K562 (cell line): ENCODE results near the gene LZTS3. TPM values are rescaled to one million over a fixed set of nuclear protein-coding genes. Genes with fewer than 3 reads are reported as not detected.

Experiments
- BCOR ChIP-seq: fragments of 450-650 bp; IDR thresholded peaks from 2 replicates; pipeline ENCODE4 v1.6.1; 2016
- C11orf30 ChIP-seq: fragments of 450-650 bp; IDR thresholded peaks from 2 replicates; pipeline ENCODE4 v1.6.1; 2016; ENCODE audit warnings: low read depth, mild to moderate bottlenecking
- FOXJ3 ChIP-seq: sonication (generic); formaldehyde crosslinking; IDR thresholded peaks from 2 replicates; pipeline ENCODE4 v1.4.0; 2020; ENCODE audit warnings: mild to moderate bottlenecking, missing genetic modification reagents
- KLF10 ChIP-seq: fragments of 250-450 bp; sonication (Bioruptor Pico); IDR thresholded peaks from 2 replicates; pipeline ENCODE4 v1.6.1; 2021; ENCODE audit warnings: matching md5 sums
- MYC ChIP-seq, 2 experiments: fragments of 250-450 bp in 1 of 2; sonication (Bioruptor Pico) in 1 of 2; IDR thresholded peaks; 2 replicates each; pipeline versions ENCODE4 v1.5.1 to v1.6.1; 2012 to 2021; ENCODE audit warnings: low read depth in 2 of 2, borderline replicate concordance in 1 of 2, improper control_type of control experiment in 1 of 2, low read length in 1 of 2, mild to moderate bottlenecking in 1 of 2, moderate library complexity in 1 of 2
- NUFIP1 ChIP-seq: fragments of 450-650 bp; IDR thresholded peaks from 2 replicates; pipeline ENCODE4 v1.6.1; 2018; ENCODE audit not compliant: partially characterized antibody
- PHF8 ChIP-seq: fragments of 200-600 bp; sonication (generic); IDR thresholded peaks from 2 replicates; pipeline ENCODE4 v1.6.1; 2012; ENCODE audit warnings: mixed run types, mild to moderate bottlenecking, inconsistent platforms, low read length, moderate library complexity, borderline replicate concordance
- RBBP5 ChIP-seq: fragments of 200-600 bp; sonication (generic); IDR thresholded peaks from 2 replicates; pipeline ENCODE4 v1.6.1; 2012; ENCODE audit warnings: borderline replicate concordance, mild to moderate bottlenecking, low read length, control low read depth, inconsistent platforms; ENCODE audit not compliant: insufficient read depth, poor library complexity, severe bottlenecking
- RBM25 ChIP-seq: fragments of 200-400 bp; formaldehyde crosslinking; IDR thresholded peaks from 2 replicates; pipeline ENCODE4 v1.6.1; 2018; ENCODE audit warnings: low read length, low read depth, moderate library complexity; ENCODE audit not compliant: severe bottlenecking
- SAFB ChIP-seq: fragments of 200-400 bp; formaldehyde crosslinking; IDR thresholded peaks from 2 replicates; pipeline ENCODE4 v1.6.1; 2017; ENCODE audit warnings: low read depth, low read length, borderline replicate concordance
- TAL1 ChIP-seq: fragments of 450-650 bp; IDR thresholded peaks from 2 replicates; pipeline ENCODE4 v1.6.1; 2016; ENCODE audit warnings: mild to moderate bottlenecking
- ZNF232 ChIP-seq: sonication (generic); formaldehyde crosslinking; IDR thresholded peaks from 2 replicates; pipeline ENCODE4 v1.8.0; 2022; ENCODE audit warnings: mild to moderate bottlenecking, missing genetic modification reagents
- ZNF586 ChIP-seq: fragments of 450-650 bp; formaldehyde crosslinking; conservative IDR thresholded peaks from 2 replicates; pipeline ENCODE4 v1.4.0; 2020; ENCODE audit warnings: mild to moderate bottlenecking, moderate library complexity
- ZNF707 ChIP-seq: fragments of 250-450 bp; sonication (Bioruptor Pico); conservative IDR thresholded peaks from 2 replicates; pipeline ENCODE4 v1.8.0; 2022; ENCODE audit warnings: inconsistent platforms, mild to moderate bottlenecking, moderate library complexity
- polyA plus RNA-seq, 8 experiments: library from polyadenylated mRNA; depleted of rRNA in 4 of 8; stranded (reverse) in 5 of 8; unstranded in 3 of 8; fragments of >200 nt; fragmentation: Nextera tagmentation in 2 of 8; fragmentation: Illumina TruSeq in 1 of 8; extraction: Ambion mirVana in 2 of 8; extraction: Trizol in 1 of 8; gene quantifications; 2 replicates each; pipeline versions ENCODE4 v1.2.1 to v1.2.3, GENCODE V29; 2011 to 2014; ENCODE audit warnings: inconsistent platforms in 1 of 8, missing spikeins in 1 of 8
- total RNA-seq, 7 experiments: library from RNA; depleted of rRNA in 6 of 7; stranded (reverse); fragments of >200 nt in 6 of 7; fragmentation: Illumina TruSeq in 2 of 7; extraction: Trizol in 2 of 7; gene quantifications; 2 replicates each; pipeline versions ENCODE4 v1.2.1 to v1.2.3, GENCODE V29; 2011 to 2021; ENCODE audit warnings: low replicate concordance in 1 of 7
- TF ChIP-seq, protein P1 (sequence below): sonication (generic); formaldehyde crosslinking; IDR thresholded peaks from 2 replicates; pipeline ENCODE4 v1.8.1; 2023; ENCODE audit warnings: mild to moderate bottlenecking, missing genetic modification reagents
- TF ChIP-seq, protein P2 (sequence below): IDR thresholded peaks from 2 replicates; pipeline ENCODE4 v1.6.1; 2011; ENCODE audit not compliant: insufficient read length; ENCODE audit errors: extremely low read depth
- TF ChIP-seq, protein P3 (sequence below): sonication (generic); formaldehyde crosslinking; IDR thresholded peaks from 2 replicates; pipeline ENCODE4 v1.4.0; 2020; ENCODE audit warnings: mild to moderate bottlenecking, missing genetic modification reagents
- TF ChIP-seq, protein P4 (sequence below): fragments of 450-650 bp; IDR thresholded peaks from one replicate; pipeline ENCODE4 v1.6.1; 2018; ENCODE audit warnings: mild to moderate bottlenecking, moderate library complexity; ENCODE audit not compliant: partially characterized antibody
- TF ChIP-seq, protein P5 (sequence below), 2 experiments: fragments of 450-650 bp; conservative IDR thresholded peaks; 2 replicates each; pipeline ENCODE4 v1.6.1; 2017; ENCODE audit warnings: mild to moderate bottlenecking in 2 of 2, moderate library complexity in 2 of 2

Gene LZTS3
- total and polyA plus RNA-seq, 9 of the 15 experiments (the other 6 are each of a cell fraction or from before 2014, with no cell fraction given) = 0.07 to 2.9 (median 2.0) TPM

DNA sequence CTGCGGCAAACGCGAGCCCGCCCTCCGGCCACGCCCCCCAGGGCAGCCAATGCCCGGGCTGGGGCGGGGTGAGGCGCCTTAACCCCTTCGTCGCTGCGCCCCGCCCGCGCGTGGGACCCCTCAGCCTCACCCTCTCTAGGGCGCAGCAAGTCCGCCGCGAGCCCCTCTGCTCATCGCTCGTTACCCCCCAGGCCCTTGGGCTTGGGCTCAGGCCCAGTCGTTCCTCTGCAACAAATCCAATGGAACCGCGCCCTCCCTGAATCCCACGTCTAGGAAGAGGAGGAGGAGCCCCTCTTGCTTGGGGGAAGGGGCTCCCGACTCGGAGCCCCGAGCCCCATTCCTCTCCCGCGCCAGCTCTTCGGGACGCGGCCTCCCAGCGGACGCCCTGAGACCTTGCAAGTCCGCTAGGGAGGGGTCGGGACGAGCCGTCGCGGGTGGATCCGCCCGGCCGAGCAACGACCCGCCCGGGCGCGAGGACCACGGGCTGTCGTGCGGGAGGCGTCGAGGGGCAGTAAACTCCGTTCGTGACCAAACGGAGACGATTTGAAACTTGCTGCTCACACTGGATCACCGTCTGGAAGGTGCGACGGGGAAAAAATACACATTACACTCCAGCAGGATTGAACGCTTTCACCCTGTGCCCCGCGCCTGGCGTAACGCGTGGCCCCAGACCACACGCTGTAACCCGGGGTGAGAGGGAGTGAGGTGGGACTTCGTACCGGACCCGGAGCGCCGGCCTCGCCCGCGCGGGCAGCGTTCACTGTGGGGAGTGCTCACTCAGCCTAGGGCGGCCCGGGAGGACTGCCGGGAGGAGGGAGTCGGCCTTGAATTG lies 477 bp upstream of the LZTS3 start (continued):
- TF ChIP-seq MYC (IDR thresholded peaks at IDR 0.05; ENCODE audit: low read depth, low read length) = no peak; the same call in 1 of the 2 replicates
- TF ChIP-seq MYC (CRISPR knock-in tag; IDR thresholded peaks at IDR 0.05; ENCODE audit: borderline replicate concordance, low read depth) = no peak
- TF ChIP-seq, protein P1, sequence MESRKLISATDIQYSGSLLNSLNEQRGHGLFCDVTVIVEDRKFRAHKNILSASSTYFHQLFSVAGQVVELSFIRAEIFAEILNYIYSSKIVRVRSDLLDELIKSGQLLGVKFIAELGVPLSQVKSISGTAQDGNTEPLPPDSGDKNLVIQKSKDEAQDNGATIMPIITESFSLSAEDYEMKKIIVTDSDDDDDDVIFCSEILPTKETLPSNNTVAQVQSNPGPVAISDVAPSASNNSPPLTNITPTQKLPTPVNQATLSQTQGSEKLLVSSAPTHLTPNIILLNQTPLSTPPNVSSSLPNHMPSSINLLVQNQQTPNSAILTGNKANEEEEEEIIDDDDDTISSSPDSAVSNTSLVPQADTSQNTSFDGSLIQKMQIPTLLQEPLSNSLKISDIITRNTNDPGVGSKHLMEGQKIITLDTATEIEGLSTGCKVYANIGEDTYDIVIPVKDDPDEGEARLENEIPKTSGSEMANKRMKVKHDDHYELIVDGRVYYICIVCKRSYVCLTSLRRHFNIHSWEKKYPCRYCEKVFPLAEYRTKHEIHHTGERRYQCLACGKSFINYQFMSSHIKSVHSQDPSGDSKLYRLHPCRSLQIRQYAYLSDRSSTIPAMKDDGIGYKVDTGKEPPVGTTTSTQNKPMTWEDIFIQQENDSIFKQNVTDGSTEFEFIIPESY (CRISPR knock-in tag) = 0 out of 2 replicates have a peak, but pooled peaks have one; percentile 6
- peak; percentile 28 for TF ChIP-seq RBM25
- TF ChIP-seq FOXJ3 = no peak
- no peak for TF ChIP-seq ZNF586
- TF ChIP-seq RBBP5 = peak; percentile 68
- TF ChIP-seq PHF8 = peak; percentile 53; the same call in 1 of the 2 replicates
- no peak for TF ChIP-seq TAL1
- TF ChIP-seq C11orf30 = no peak
- TF ChIP-seq SAFB = peak; percentile 82
- peak; percentile 84 for TF ChIP-seq BCOR
- TF ChIP-seq, protein P2, sequence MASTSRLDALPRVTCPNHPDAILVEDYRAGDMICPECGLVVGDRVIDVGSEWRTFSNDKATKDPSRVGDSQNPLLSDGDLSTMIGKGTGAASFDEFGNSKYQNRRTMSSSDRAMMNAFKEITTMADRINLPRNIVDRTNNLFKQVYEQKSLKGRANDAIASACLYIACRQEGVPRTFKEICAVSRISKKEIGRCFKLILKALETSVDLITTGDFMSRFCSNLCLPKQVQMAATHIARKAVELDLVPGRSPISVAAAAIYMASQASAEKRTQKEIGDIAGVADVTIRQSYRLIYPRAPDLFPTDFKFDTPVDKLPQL = no peak
- no peak for TF ChIP-seq NUFIP1
- TF ChIP-seq, protein P3, sequence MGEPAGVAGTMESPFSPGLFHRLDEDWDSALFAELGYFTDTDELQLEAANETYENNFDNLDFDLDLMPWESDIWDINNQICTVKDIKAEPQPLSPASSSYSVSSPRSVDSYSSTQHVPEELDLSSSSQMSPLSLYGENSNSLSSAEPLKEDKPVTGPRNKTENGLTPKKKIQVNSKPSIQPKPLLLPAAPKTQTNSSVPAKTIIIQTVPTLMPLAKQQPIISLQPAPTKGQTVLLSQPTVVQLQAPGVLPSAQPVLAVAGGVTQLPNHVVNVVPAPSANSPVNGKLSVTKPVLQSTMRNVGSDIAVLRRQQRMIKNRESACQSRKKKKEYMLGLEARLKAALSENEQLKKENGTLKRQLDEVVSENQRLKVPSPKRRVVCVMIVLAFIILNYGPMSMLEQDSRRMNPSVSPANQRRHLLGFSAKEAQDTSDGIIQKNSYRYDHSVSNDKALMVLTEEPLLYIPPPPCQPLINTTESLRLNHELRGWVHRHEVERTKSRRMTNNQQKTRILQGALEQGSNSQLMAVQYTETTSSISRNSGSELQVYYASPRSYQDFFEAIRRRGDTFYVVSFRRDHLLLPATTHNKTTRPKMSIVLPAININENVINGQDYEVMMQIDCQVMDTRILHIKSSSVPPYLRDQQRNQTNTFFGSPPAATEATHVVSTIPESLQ (CRISPR knock-in tag) = no peak
- no peak for TF ChIP-seq ZNF232 (CRISPR knock-in tag)
- TF ChIP-seq, protein P4, sequence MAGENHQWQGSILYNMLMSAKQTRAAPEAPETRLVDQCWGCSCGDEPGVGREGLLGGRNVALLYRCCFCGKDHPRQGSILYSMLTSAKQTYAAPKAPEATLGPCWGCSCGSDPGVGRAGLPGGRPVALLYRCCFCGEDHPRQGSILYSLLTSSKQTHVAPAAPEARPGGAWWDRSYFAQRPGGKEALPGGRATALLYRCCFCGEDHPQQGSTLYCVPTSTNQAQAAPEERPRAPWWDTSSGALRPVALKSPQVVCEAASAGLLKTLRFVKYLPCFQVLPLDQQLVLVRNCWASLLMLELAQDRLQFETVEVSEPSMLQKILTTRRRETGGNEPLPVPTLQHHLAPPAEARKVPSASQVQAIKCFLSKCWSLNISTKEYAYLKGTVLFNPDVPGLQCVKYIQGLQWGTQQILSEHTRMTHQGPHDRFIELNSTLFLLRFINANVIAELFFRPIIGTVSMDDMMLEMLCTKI = no peak
- TF ChIP-seq KLF10 (CRISPR knock-in tag) = no peak
- TF ChIP-seq, protein P5, sequence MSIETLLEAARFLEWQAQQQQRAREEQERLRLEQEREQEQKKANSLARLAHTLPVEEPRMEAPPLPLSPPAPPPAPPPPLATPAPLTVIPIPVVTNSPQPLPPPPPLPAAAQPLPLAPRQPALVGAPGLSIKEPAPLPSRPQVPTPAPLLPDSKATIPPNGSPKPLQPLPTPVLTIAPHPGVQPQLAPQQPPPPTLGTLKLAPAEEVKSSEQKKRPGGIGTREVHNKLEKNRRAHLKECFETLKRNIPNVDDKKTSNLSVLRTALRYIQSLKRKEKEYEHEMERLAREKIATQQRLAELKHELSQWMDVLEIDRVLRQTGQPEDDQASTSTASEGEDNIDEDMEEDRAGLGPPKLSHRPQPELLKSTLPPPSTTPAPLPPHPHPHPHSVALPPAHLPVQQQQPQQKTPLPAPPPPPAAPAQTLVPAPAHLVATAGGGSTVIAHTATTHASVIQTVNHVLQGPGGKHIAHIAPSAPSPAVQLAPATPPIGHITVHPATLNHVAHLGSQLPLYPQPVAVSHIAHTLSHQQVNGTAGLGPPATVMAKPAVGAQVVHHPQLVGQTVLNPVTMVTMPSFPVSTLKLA (conservative IDR thresholded peaks at IDR 0.05) = peak in 1 of 2 experiments; percentile 35; a peak in 1 of 4 replicates
- no peak for TF ChIP-seq ZNF707 (CRISPR knock-in tag)
